Activated CD4-positive, alpha-beta T cell treated with anti-CD3 and anti-CD28 coated beads, Interleukin-2, amount 10 ng/mL, durations not matched to agents 24 days and 14 days (primary cell): ENCODE data around the gene MCTS1. TPM values are rescaled to one million over a fixed set of nuclear protein-coding genes. Genes with fewer than 3 reads are reported as not detected.
"Not testable (repeated sequence)": the region's sequence is repeated elsewhere in the genome, so short reads cannot be mapped to it uniquely, and the experiment has no call there.

Source experiments
- DNase-seq: peaks from one replicate; pipeline ENCODE4 v3.0.0; 2022
- H3K27ac Mint-ChIP-seq: one replicate; pipeline ENCODE4 v1.8.0; 2022; ENCODE audit warnings: mild to moderate bottlenecking, mixed read lengths
- H3K27me3 Mint-ChIP-seq: one replicate; pipeline ENCODE4 v1.8.0; 2022; ENCODE audit warnings: mixed read lengths
- H3K36me3 Mint-ChIP-seq: one replicate; pipeline ENCODE4 v1.8.0; 2022; ENCODE audit warnings: low read depth, mild to moderate bottlenecking, mixed read lengths
- H3K4me1 Mint-ChIP-seq: one replicate; pipeline ENCODE4 v1.8.0; 2021; ENCODE audit warnings: mixed read lengths
- H3K4me3 Mint-ChIP-seq: one replicate; pipeline ENCODE4 v1.8.0; 2022; ENCODE audit warnings: mild to moderate bottlenecking, moderate library complexity, mixed read lengths
- H3K9me3 Mint-ChIP-seq: one replicate; pipeline ENCODE4 v1.8.0; 2021; ENCODE audit warnings: mixed read lengths
- intact Hi-C: fragments of 100-400 bp; cut with micrococcal nuclease; formaldehyde crosslinking; loops from one replicate; pipeline ENCODE4 v1.15.1; 2023
- total RNA-seq: library from RNA; stranded (reverse); gene quantifications from 2 replicates; pipeline ENCODE4 v1.2.3, GENCODE V29; 2022

Gene MCTS1
- total RNA-seq, 1 donor from 2014 or later: 78.5 TPM

- Mint-ChIP-seq H3K36me3 (no peaks in the 10 kb centered on the region), H3K9me3 (no peaks in the 10 kb centered on the region), H3K27me3 (no peaks in the 10 kb centered on the region), H3K4me1 (no peaks in the 10 kb centered on the region), H3K4me3 (no peak overlapping the region), H3K27ac (no peak overlapping the region)
- intact Hi-C loops: no loop called here
- no peak for DNase-seq
Observed at GRCh38 chrX:120575379-120576114, 28.4 kb upstream of the MCTS1 start.

DNA sequence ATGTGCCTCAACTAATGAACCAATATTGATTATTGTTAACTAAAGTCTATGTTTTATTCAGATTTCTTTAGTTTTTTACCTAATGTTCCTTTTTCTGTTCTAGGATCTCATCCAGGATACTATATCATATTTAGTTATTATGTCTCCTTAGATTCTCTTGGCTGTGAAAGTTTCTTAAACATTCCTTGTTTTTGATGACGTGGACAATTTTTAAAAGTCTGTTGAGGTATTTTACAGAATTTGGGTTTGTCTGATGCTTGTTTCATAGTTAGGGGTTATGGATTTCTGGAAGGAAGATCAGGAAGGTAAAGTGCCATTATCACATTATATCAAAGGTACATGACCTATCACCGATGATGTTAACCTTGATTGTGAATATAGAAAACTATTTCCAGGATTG, 18.2 kb upstream of the MCTS1 start:
- H3K4me3 Mint-ChIP-seq: no peak overlapping the region
- intact Hi-C loops: no loop called here
- DNase-seq: no peak
- no peaks in the 10 kb centered on the region for H3K36me3 Mint-ChIP-seq
- peaks cover 5% of the 10 kb centered on the region for H3K4me1 Mint-ChIP-seq
- no peak overlapping the region for H3K27ac Mint-ChIP-seq
- peaks cover 16% of the 10 kb centered on the region for H3K27me3 Mint-ChIP-seq
- no peaks in the 10 kb centered on the region for H3K9me3 Mint-ChIP-seq

DNA sequence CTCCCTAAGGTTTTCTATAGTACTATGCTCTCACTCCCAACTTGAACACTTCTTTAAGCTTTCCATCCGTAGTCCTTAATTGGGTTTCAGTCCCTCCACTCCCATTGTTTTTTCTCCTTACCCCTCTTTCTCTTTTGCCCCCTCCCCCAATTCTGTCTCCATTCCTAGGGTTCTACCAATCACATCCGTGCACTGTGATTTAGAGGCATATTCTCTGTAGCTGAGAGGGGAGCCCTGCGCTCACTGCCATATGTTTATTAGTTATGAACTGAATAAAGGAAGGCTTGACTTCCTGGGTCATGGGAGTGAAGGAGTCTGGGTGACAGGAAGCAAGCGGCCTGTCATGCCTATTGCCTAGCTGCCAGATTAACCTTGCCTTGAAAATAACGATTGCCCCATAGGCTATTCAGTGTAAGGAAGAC, 471 bp downstream of the MCTS1 start:
- H3K27me3 Mint-ChIP-seq: peaks cover 1% of the 10 kb centered on the region
- peaks cover 2% of the 10 kb centered on the region for H3K4me1 Mint-ChIP-seq
- peak overlapping the region; percentile 97 for H3K4me3 Mint-ChIP-seq
- intact Hi-C loops: loop anchor here (1.0 to 10.0 kb wide), 3 partner anchors 26 to 110 kb away; partner anchors contain the start of gene C1GALT1C1
- peaks cover 10% of the 10 kb centered on the region for H3K36me3 Mint-ChIP-seq
- H3K9me3 Mint-ChIP-seq: no peaks in the 10 kb centered on the region
- peak; percentile 78 for DNase-seq
- peak overlapping the region; percentile 96 for H3K27ac Mint-ChIP-seq

DNA sequence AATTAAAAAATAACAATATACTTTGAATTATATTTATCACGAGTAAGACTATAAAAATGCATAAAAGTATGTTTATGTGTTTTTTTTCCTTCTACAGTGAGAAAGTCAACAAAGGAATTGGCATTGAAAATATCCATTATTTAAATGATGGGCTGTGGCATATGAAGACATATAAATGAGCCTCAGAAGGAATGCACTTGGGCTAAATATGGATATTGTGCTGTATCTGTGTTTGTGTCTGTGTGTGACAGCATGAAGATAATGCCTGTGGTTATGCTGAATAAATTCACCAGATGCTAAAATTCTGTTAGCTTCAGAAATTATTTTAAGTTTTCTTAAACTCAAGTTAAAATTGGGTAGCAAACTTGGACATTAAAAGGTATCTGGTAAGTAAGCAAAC, 8.2 kb downstream of the MCTS1 start:
- H3K27me3 Mint-ChIP-seq: no peaks in the 10 kb centered on the region
- H3K36me3 Mint-ChIP-seq: peaks cover 31% of the 10 kb centered on the region
- DNase-seq: no peak
- intact Hi-C loops: no loop called here
- no peak overlapping the region for H3K4me3 Mint-ChIP-seq
- H3K4me1 Mint-ChIP-seq: no peaks in the 10 kb centered on the region
- H3K9me3 Mint-ChIP-seq: no peaks in the 10 kb centered on the region
- no peak overlapping the region for H3K27ac Mint-ChIP-seq

DNA sequence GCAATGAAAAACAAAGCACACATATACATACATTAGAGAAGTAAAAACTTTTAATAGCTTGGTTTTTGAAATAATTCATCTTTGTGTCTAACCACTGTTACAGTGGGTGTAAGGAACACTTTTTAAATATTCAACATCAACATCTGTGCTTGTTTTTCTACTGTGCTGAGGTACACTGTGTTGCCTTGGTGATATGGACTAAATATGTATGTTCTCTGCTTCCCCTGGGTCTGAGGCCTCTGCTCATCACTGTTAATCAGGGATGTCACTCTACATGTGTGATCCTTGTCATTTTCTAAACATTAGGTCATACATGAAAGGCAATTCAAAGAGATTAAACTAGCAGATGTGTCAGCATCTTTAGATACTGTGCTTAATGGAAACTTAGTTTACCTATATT, 10.9 kb downstream of the MCTS1 start:
- intact Hi-C loops: no loop called here
- H3K27ac Mint-ChIP-seq: no peak overlapping the region

DNA sequence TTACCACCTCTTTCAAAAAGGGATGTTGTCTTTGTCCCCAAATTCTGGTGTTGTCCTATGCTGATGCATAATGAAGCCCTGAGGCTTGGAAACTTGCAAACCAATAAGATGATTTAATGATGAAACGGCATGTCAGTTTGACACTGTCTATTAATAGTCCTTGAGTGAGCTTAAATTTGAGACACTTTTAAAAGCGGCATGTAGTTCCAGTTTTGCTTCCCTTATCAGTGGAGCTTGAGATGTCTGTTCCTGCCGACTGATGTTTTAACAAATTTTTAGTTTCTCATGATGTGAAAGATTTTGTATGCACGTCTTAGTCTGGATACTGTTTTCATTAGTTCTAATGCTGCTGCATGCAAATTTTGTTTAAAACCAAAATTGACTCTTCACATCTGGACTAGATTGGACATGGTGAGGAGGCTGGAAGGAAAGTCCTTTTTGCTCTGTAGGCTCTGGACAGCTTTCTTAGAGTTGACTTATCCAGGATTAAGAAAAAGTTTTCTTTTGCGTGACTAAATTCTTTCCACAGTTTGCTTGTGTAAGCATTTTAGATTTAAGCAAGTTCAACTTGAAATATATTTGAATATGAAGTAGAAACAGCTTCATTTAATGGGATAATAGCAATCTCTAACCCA, 14.2 kb downstream of the MCTS1 start:
- H3K36me3 Mint-ChIP-seq: peaks cover 25% of the 10 kb centered on the region
- H3K27ac Mint-ChIP-seq: no peak overlapping the region
- H3K9me3 Mint-ChIP-seq: no peaks in the 10 kb centered on the region
- intact Hi-C loops: no loop called here
- no peak overlapping the region for H3K4me3 Mint-ChIP-seq
- H3K4me1 Mint-ChIP-seq: peaks cover 3% of the 10 kb centered on the region
- no peaks in the 10 kb centered on the region for H3K27me3 Mint-ChIP-seq
- DNase-seq: no peak

More for the DNA sequence above, 10.9 kb downstream of the MCTS1 start:
- no peak overlapping the region for H3K4me3 Mint-ChIP-seq
- peaks cover 3% of the 10 kb centered on the region for H3K4me1 Mint-ChIP-seq
- no peaks in the 10 kb centered on the region for H3K27me3 Mint-ChIP-seq
- DNase-seq: no peak
- H3K9me3 Mint-ChIP-seq: no peaks in the 10 kb centered on the region
- H3K36me3 Mint-ChIP-seq: peaks cover 30% of the 10 kb centered on the region

- intact Hi-C loops: no loop called here
- peaks cover 21% of the 10 kb centered on the region for H3K36me3 Mint-ChIP-seq
- H3K9me3 Mint-ChIP-seq: no peaks in the 10 kb centered on the region
- DNase-seq: no peak
- no peaks in the 10 kb centered on the region for H3K27me3 Mint-ChIP-seq
- H3K27ac Mint-ChIP-seq: no peak overlapping the region
- H3K4me1 Mint-ChIP-seq: peaks cover 12% of the 10 kb centered on the region
- H3K4me3 Mint-ChIP-seq: no peak overlapping the region
Observed at GRCh38 chrX:120625371-120625770, 21.5 kb downstream of the MCTS1 start.

GRCh38 chrX:120629667-120630537, 26.0 kb downstream of the MCTS1 start, which contains the start of gene C1GALT1C1:
TSS of gene C1GALT1C1 (minus strand) at chrX:120630054. CDS start at chrX:120627166, 2,888 bp downstream.
- Mint-ChIP-seq H3K36me3 (peaks cover 7% of the 10 kb centered on the region), H3K4me1 (peaks cover 15% of the 10 kb centered on the region), H3K4me3 (peak within 1 kb of the TSS; percentile 94), H3K27ac (peak within 1 kb of the TSS; percentile 97), H3K27me3 (no peaks in the 10 kb centered on the region), H3K9me3 (no peaks in the 10 kb centered on the region)
- peak; percentile 97 for DNase-seq
- intact Hi-C loops: loop anchor here (1.0 to 2.0 kb wide), 4 partner anchors 26 to 131 kb away; partner anchors contain the start of gene MCTS1

DNA sequence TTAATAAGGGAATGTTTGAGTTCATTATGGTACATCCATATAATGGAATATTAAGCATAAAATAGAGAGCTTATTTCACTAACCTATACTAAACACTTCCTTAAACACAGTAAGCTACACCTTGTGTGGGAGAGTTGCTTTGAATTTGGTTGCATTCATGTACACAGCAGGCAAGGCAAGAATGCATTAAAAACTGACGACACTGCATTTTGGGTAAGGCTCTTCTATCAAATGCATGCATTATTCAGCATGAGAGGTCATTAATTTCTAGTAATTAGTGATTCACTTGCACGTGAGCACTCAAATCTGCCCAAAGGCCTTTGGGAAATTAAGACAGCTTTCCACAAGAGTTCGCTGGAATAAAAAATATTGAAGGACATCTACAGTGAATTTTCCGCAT, 34.7 kb downstream of the MCTS1 start:
- no peaks in the 10 kb centered on the region for H3K4me1 Mint-ChIP-seq
- no peak for DNase-seq
- no peaks in the 10 kb centered on the region for H3K9me3 Mint-ChIP-seq
- H3K36me3 Mint-ChIP-seq: no peaks in the 10 kb centered on the region
- intact Hi-C loops: no loop called here
- H3K27me3 Mint-ChIP-seq: no peaks in the 10 kb centered on the region
- H3K27ac Mint-ChIP-seq: no peak overlapping the region
- H3K4me3 Mint-ChIP-seq: no peak overlapping the region

DNA sequence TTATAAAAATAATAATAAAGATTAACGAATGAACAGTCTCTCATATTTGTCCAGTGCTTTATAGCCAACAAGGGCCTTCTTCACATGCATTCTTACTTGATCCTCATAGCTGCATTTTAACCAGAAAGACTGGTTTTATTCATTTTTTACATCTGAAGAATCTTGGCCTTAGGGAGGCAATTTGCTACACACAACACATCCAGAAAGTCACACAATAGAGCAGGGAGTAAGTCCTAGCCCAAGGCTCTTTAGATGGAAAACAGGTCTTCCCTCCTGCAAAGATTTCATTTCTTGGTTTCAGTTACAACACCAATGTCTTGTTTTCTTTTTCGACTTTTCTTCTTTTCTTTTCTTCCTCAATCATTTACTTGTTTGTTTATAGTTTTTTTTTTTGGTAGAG, 39.0 kb downstream of the MCTS1 start:
- Mint-ChIP-seq H3K4me1 (no peaks in the 10 kb centered on the region), H3K9me3 (peaks cover 3% of the 10 kb centered on the region), H3K4me3 (no peak overlapping the region), H3K36me3 (no peaks in the 10 kb centered on the region), H3K27me3 (no peaks in the 10 kb centered on the region), H3K27ac (no peak overlapping the region)
- DNase-seq: no peak
- intact Hi-C loops: no loop called here

DNA sequence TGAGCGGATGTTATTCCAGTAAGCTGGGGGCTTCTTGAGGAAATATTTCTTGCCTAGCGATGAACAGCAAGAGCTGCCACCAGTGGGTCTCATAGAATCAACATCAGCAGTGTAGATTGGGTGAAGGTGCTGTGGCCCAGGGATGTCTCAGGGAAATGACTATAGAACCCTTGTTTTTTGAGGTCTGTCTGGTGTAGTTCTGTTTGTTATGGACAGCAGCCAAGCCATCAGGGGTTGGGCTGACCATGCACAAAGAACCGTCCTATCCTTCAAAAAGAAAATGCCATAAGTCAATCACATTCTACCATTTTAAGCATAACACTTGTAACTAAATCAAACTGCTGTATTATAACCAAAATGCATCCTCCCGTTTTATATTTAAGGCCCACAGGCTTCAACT, 43.2 kb downstream of the MCTS1 start:
- peaks cover 6% of the 10 kb centered on the region for H3K9me3 Mint-ChIP-seq
- no peaks in the 10 kb centered on the region for H3K4me1 Mint-ChIP-seq
- intact Hi-C loops: no loop called here
- H3K27ac Mint-ChIP-seq: no peak overlapping the region
- H3K27me3 Mint-ChIP-seq: no peaks in the 10 kb centered on the region
- no peaks in the 10 kb centered on the region for H3K36me3 Mint-ChIP-seq
- no peak for DNase-seq
- H3K4me3 Mint-ChIP-seq: no peak overlapping the region

GRCh38 chrX:120652256-120652655, 48.4 kb downstream of the MCTS1 start:
- H3K9me3 Mint-ChIP-seq, H3K4me1 Mint-ChIP-seq, DNase-seq, H3K27me3 Mint-ChIP-seq, H3K36me3 Mint-ChIP-seq, intact Hi-C loops, H3K4me3 Mint-ChIP-seq, H3K27ac Mint-ChIP-seq: not testable (repeated sequence)

DNA sequence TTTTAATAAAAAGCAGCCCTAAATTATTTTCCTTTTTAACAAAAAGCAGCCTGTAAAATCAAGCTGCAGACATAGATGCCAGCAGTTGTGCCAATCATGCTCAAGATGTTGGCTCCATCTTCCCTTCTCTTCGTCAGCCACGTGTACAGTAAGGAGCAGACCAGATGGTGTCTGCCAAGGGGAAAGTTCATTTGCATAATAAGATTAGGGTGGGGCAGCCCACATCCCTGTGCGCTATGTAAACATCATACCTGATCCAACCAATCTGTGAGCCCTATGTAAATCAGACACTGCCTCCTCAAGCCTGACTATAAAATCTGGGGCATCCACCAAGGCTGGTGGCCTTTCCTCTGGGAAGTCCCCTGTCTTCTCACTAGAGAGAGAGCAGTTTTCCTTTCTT, 49.1 kb downstream of the MCTS1 start:
- Mint-ChIP-seq H3K27me3 (no peaks in the 10 kb centered on the region), H3K4me1 (peaks cover 3% of the 10 kb centered on the region), H3K9me3 (peaks cover 3% of the 10 kb centered on the region), H3K27ac (no peak overlapping the region), H3K4me3 (no peak overlapping the region), H3K36me3 (no peaks in the 10 kb centered on the region)
- no peak for DNase-seq
- intact Hi-C loops: no loop called here

GRCh38 chrX:120660637-120661036, 56.7 kb downstream of the MCTS1 start:
- H3K4me1 Mint-ChIP-seq: peaks cover 6% of the 10 kb centered on the region
- H3K36me3 Mint-ChIP-seq: no peaks in the 10 kb centered on the region
- no peaks in the 10 kb centered on the region for H3K9me3 Mint-ChIP-seq
- DNase-seq: no peak
- no peaks in the 10 kb centered on the region for H3K27me3 Mint-ChIP-seq
- H3K4me3 Mint-ChIP-seq: no peak overlapping the region
- intact Hi-C loops: no loop called here
- H3K27ac Mint-ChIP-seq: no peak overlapping the region
